CD4-positive, alpha-beta T cell treated with Interleukin-6 for 4 hours (primary cell): Measurements from ENCODE around the gene CTU2.
A peak's percentile ranks its signal among the peaks of the same experiment; 100 is the strongest.
"Not testable (repeated sequence)": the region's sequence is repeated elsewhere in the genome, so short reads cannot be mapped to it uniquely, and the experiment has no call there.

ENCODE experiments used
- DNase-seq: peaks from one replicate; pipeline ENCODE4 v3.0.0-alpha.2; 2020; ENCODE audit warnings: mixed read lengths

Gene CTU2

DNA sequence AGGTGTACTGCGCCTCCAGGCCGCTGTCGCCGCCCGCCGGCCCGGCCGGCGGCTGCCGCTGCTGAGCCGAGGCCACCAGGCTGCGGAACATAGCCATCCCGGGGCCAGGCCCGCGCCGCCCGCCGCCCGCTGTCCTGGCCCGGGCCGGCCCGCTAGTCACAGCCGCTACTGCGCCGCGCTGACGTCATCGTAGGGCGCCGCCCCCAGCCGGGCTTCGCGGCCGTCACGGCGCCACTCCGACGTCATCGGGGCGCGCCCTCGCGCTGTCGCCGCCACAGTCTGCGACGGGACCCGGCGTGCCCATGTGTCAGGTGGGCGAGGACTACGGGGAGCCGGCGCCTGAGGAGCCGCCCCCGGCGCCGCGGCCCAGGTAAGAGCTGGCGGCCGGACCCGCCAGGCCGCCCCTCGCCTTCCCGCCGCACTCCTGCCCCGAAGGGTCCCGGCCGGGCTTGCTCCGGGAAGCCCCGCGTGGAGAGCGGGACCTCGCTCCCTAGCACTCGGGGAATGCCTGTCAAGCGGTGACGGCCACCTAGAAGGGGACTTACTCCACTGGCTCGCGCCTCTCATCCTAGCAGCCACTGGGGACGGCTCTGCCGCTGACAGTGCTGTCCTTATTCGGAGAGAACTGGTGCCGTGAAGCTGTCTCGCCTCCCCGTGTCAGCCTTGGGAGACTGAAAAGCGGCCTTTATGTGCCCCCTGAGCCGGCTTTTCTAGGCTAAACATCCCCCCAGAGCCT is at the start of gene CTU2, which contains the start of gene RNF166:
CTU2 (plus strand) TSS at position 275 of the 736 bp plus-strand sequence; CDS start at position 303, 28 bp downstream.
RNF166 (minus strand) TSS at position 180 of the 736 bp plus-strand sequence; CDS start at position 97, 83 bp downstream.
- DNase-seq = peak; percentile 92

DNA sequence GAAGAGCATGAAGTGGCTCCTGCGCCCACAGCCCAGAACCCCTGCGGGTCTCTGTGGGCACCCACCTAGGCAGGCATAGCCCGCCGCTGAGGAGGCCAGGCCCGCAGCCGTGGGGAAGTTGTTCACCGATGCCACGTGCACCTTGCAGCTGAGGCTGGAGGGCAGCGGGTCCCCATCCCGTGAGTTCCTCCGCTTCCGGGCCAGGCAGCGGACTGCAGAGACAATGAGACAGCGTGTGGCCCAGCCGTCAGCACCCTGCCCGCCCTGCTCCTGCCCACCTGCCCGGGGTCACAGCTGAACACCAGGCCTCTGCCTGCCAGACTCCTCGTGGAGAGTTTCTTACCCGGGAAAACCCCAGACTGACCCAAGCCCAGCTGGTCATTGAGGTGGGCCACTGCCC is 48.9 kb upstream of the CTU2 start:
- DNase-seq = no peak

GRCh38 chr16:88658714-88659113 is 47.6 kb upstream of the CTU2 start:
- no peak for DNase-seq

- DNase-seq = no peak
Measured at GRCh38 chr16:88659160-88659559, 47.1 kb upstream of the CTU2 start.

DNA sequence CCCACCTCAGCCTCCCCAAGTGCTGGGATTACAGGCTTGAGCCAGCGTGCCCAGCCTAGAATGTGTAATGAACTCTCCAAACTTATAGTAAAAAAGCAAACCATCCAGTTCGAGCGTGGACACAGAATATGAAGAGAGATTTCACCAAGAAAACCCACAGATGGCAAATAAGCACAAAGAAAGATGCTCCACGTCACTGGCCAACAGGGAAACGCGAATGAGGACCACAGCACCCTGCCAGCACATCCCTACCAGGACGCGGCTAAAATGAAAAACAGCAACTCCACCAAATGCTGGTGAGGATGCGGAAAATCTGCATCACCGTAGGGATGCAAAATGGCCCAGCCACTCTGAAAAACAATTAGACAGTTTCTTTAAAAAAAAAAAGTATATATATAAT is 44.8 kb upstream of the CTU2 start:
- no peak for DNase-seq

- peak; percentile 20 for DNase-seq
Measured at GRCh38 chr16:88662222-88662842, 44.0 kb upstream of the CTU2 start.

- peak; percentile 96 for DNase-seq
Measured at GRCh38 chr16:88662843-88663606, 43.3 kb upstream of the CTU2 start, which contains the start of gene MVD. Gene MVD (minus strand): TSS chr16:88663091. CDS start chr16:88663080, 11 bp downstream.

DNA sequence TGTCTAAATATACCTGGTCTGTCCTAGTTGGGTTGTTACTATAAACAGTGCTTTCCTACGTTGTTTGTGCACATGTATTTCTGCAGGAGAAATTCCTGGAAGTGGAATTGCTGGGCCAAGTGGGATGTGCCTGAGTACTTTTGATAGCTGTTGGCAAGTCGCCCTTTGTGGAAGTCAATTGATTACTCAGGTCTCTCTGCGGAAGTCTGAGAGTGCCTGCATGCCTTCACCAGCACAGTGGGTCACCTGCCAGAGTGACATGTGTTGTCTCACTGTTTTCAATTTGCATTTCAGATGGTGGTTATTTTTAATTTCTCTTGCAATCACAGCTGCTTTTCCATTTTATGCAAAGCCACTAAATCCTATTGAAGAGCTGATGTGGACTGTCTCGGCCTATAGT is 41.2 kb upstream of the CTU2 start:
- DNase-seq = no peak

DNA sequence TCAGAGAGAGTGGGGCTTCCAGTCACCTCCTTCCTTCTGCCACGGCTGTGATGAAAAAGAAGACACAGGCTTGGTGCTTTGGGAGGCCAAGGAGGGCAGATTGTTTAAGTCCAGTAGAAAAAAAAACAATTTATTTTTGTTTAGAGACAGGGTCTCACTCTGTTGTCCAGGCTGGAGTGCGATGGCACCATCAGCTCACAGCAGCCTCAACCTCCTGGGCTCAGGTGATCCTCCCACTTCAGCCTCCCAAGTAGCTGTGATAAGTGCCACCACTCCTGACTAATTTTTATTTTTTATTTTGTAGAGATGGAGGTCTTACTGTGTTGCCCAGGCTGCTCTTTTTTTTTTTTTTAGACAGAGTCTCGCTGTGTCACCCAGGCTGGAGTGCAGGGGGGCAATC is 40.7 kb upstream of the CTU2 start:
- DNase-seq = no peak

- no peak for DNase-seq
Measured at GRCh38 chr16:88667461-88667860, 38.8 kb upstream of the CTU2 start.

- not testable (repeated sequence) for DNase-seq
Measured at GRCh38 chr16:88669493-88669892, 36.8 kb upstream of the CTU2 start.

DNA sequence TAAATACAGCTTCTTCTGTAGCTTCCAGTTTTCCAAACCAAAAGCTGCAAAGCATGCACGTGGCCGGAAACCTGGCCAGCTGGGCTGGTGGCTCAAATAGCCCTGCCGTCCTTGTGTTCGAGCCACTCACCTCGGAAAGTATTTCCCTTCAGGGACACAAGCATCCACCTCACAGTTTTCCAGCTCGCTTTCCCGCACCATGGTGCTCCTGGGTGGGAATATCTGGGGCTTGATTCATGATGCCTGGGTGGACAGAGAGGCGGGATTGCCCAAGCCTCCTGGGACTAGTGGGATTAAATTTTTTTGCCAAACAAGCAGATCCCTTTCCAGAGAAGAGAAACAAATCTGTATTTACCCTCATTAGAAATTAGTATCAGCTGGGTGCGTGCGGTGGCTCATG is 36.3 kb upstream of the CTU2 start:
- DNase-seq = no peak

GRCh38 chr16:88671806-88672205 is 34.5 kb upstream of the CTU2 start:
- DNase-seq = no peak

DNA sequence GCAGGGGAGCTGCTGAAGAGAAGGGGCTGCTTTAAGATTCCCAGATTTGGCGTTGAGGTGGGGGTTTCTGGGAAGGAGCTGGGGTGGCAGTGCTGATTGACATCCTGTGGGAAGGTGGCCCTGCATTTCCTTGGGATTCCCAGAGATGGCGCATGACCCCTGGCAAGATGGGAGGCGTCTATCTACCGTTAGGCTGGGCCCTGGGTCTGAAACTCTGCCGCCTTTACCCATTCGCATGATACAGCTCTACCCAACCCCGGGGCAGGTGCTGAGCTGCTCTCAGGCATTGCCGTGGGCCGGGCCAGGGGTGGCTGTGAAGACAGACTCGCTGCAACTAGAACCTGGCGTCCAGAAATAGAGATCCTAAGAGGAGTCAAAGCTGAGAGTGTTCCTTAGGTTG is 33.5 kb upstream of the CTU2 start:
- no peak for DNase-seq

DNA sequence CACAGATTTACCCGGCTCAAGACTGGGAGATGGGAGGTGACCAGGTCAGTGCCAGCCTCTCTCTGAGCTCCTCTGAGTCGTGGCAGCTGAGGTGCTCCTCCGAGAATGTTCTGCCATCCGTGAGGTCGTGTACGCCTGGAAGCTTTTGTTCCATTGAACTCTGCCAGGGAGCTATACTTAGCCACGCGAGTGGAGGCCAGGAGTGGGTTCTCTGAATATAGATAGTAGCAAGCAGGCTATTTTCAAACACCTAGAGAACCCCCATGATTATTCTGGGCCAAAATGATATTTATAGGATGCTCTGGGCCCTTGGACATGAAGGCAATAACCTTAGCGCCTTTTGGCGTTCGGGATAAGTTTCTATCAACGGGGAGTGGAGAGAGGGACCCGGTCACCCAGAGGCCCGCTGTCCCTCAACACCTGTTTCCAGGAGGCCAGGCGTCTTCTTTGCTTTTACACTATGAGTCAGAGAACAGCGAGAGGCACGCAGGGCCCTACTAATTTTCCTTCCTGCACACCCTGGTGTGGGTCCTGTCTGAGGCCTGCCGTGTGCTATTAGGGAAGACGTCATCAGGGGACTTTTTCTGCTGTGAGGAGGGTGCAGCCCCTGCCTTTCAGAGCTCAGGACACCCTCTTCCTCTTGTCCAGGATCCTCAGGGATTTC is 32.5 kb upstream of the CTU2 start:
- DNase-seq = no peak

DNA sequence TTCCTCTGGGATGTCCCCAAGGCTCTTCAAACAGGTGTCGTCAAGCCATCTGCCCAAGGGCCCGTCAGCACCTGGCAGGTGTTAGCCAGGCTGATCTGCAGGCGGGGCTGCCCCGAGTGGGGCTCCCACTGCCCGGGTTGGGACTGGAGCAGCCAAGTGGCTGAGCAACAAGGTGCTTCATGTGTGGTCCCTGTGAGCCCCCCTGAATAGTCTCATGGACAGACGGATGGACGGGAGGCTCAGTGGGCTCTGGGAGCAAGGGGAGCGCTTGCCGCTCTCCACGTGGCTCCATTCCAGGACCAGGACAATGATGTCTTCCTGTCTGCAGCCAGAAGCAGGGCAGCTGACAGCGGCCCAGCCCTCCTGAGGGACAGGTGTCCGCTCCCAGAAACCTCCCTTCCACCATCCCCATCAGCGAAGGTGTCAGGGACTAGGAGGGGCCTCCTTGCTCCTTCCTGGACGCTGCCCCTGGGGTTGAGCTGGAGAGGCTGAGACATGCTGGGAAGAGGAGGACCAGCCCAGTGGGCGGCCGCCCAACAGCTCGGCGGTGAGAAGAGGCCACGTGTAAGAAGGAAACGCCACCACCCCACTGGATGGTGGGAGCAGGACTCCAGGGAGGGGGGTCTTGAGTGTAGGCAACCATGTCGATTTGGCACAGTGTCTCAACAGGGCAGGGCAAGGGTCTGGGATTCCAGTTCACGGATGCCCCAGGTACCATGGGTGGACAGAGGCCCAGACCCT is 29.6 kb upstream of the CTU2 start:
- no peak for DNase-seq

DNA sequence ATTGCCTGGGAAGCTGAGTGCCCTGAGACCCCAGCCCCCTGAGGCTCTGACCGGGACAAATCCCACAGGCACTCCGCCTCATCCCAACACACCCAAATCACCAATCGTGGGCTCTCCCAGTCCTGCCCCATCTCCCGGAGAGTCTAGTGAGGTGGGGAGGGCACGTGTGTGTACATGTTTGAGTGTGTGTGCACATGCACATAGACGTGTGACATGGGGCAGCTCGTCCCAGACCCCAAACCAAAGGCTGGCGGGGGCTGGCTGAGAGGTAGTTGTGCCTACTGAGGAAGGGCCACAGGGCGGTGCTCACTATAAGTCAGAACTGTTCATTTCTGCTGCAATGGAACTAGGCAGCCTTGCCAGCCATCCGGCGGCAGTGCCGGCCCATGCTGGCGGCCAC is 28.6 kb upstream of the CTU2 start:
- no peak for DNase-seq

- no peak for DNase-seq
Measured at GRCh38 chr16:88678224-88678979, 27.9 kb upstream of the CTU2 start.

DNA sequence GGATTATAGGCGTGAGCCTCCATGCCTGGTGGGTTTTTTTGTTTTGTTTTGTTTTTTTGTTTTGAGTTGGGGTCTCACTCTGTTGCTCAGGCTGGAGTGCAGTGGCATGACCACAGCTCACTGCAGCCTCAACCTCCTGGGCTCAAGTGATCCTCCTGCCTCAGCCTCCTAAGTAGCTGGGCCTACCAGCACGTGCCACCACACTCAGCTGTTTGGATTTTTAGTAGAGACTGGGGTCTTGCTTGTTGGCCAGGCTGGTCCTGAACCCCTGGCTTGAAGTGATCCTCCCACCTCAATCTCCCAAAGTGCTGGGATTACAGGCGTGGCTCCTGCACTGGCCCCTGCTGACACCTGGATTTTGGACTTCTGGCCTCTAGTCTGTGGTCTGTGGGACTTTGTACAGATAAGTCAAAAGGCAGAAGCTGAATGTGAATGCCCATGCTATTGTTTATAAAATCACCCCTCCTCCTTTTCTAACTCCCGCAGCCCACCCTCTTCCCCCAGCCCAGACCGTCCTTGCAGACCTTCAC is 25.7 kb upstream of the CTU2 start:
- DNase-seq = no peak

- DNase-seq = peak; percentile 68
Measured at GRCh38 chr16:88681084-88681680, 25.1 kb upstream of the CTU2 start.
